HEK293 (cell line): ENCODE data around the gene RIPK1.
A peak's percentile ranks its signal among the peaks of the same experiment; 100 is the strongest.

Experiments used
- CTCF ChIA-PET: fragments of 350-600 bp; formaldehyde crosslinking; extraction: SDS; loops from one replicate; lab custom pipeline; 2021; ENCODE audit warnings: antibody characterized with exemption; lab: Yijun Ruan, JAX
- POLR2A ChIA-PET: fragments of 300-600 bp; formaldehyde crosslinking; extraction: SDS; loops from one replicate; lab custom pipeline; 2020; ENCODE audit warnings: antibody characterized with exemption, inconsistent platforms; lab: Yijun Ruan, JAX
- H3K27ac ChIP-seq: fragments of 200-500 bp; sonication (Bioruptor generic); 2 replicates; pipeline ENCODE4 v1.5.1; 2014; ENCODE audit warnings: low read depth, low read length, control low read depth, inconsistent platforms; ENCODE audit errors: extremely low read depth
- H3K36me3 ChIP-seq, 2 experiments: fragments of 200-500 bp in 1 of 2; sonication (Bioruptor generic) in 1 of 2; 1 replicate in 1 of 2; 2 replicates in 1 of 2; pipeline ENCODE4 v1.5.1; 2014 to 2017; ENCODE audit warnings: inconsistent platforms in 2 of 2, low read length in 2 of 2; ENCODE audit not compliant: control insufficient read depth in 2 of 2, insufficient read depth in 1 of 2
- H3K4me1 ChIP-seq: fragments of 200-500 bp; sonication (Bioruptor generic); 2 replicates; pipeline ENCODE4 v1.5.1; 2014; ENCODE audit warnings: mild to moderate bottlenecking, low read length, inconsistent platforms; ENCODE audit not compliant: control insufficient read depth, insufficient read depth
- H3K4me3 ChIP-seq: 2 replicates; pipeline ENCODE4 v1.5.1; 2011; ENCODE audit warnings: low read depth, mild to moderate bottlenecking, control low read depth, low read length, moderate library complexity
- H3K9me3 ChIP-seq: fragments of 200-500 bp; sonication (Bioruptor generic); 2 replicates; pipeline ENCODE4 v1.5.1; 2014; ENCODE audit warnings: low read depth, low read length, inconsistent platforms; ENCODE audit not compliant: control insufficient read depth, insufficient read depth
- CTCF ChIP-seq: fragments of 450-650 bp; formaldehyde crosslinking; IDR thresholded peaks from 2 replicates; pipeline ENCODE4 v1.5.1; 2016; ENCODE audit warnings: missing biosample characterization, missing genetic modification characterization
- KLF10 ChIP-seq: fragments of 450-650 bp; IDR thresholded peaks from 2 replicates; pipeline ENCODE4 v1.5.1; 2018; ENCODE audit warnings: missing biosample characterization, mild to moderate bottlenecking, missing genetic modification characterization
- OSR2 ChIP-seq: fragments of 450-650 bp; formaldehyde crosslinking; IDR thresholded peaks from 2 replicates; pipeline ENCODE4 v1.5.1; 2016; ENCODE audit warnings: missing biosample characterization, missing genetic modification characterization
- SP3 ChIP-seq: fragments of 450-650 bp; formaldehyde crosslinking; IDR thresholded peaks from 2 replicates; pipeline ENCODE4 v1.5.1; 2016; ENCODE audit warnings: missing biosample characterization, missing genetic modification characterization
- YY1 ChIP-seq: fragments of 450-650 bp; formaldehyde crosslinking; IDR thresholded peaks from 2 replicates; pipeline ENCODE4 v1.5.1; 2018; ENCODE audit warnings: missing biosample characterization, missing genetic modification characterization
- ZBTB1 ChIP-seq: fragments of 450-650 bp; formaldehyde crosslinking; IDR thresholded peaks from 2 replicates; pipeline ENCODE4 v1.5.1; 2016; ENCODE audit warnings: missing biosample characterization, missing genetic modification characterization
- ZBTB48 ChIP-seq: fragments of 450-650 bp; formaldehyde crosslinking; IDR thresholded peaks from 2 replicates; pipeline ENCODE4 v1.5.1; 2016; ENCODE audit warnings: missing biosample characterization, missing genetic modification characterization
- ZFP69B ChIP-seq: fragments of 450-650 bp; formaldehyde crosslinking; IDR thresholded peaks from 2 replicates; pipeline ENCODE4 v1.5.1; 2016; ENCODE audit warnings: missing biosample characterization, missing genetic modification characterization
- ZNF10 ChIP-seq: fragments of 450-650 bp; formaldehyde crosslinking; IDR thresholded peaks from 2 replicates; pipeline ENCODE4 v1.5.1; 2017; ENCODE audit warnings: missing biosample characterization, missing genetic modification characterization
- ZNF18 ChIP-seq: fragments of 450-650 bp; formaldehyde crosslinking; IDR thresholded peaks from 2 replicates; pipeline ENCODE4 v1.5.1; 2016; ENCODE audit warnings: missing biosample characterization, missing genetic modification characterization
- ZNF2 ChIP-seq: fragments of 450-650 bp; formaldehyde crosslinking; IDR thresholded peaks from 2 replicates; pipeline ENCODE4 v1.5.1; 2016; ENCODE audit warnings: missing biosample characterization, missing genetic modification characterization
- ZNF335 ChIP-seq: fragments of 450-650 bp; formaldehyde crosslinking; conservative IDR thresholded peaks from 2 replicates; pipeline ENCODE4 v1.5.1; 2016; ENCODE audit warnings: missing biosample characterization, missing genetic modification characterization
- ZNF404 ChIP-seq: fragments of 450-650 bp; formaldehyde crosslinking; IDR thresholded peaks from 2 replicates; pipeline ENCODE4 v1.5.1; 2017; ENCODE audit warnings: missing biosample characterization, missing genetic modification characterization
- ZNF48 ChIP-seq: fragments of 450-650 bp; formaldehyde crosslinking; IDR thresholded peaks from 2 replicates; pipeline ENCODE4 v1.5.1; 2016; ENCODE audit warnings: missing biosample characterization, missing genetic modification characterization
- ZNF600 ChIP-seq: fragments of 450-650 bp; formaldehyde crosslinking; IDR thresholded peaks from 2 replicates; pipeline ENCODE4 v1.5.1; 2016; ENCODE audit warnings: missing biosample characterization, missing genetic modification characterization
- ZNF623 ChIP-seq: fragments of 450-650 bp; formaldehyde crosslinking; IDR thresholded peaks from 2 replicates; pipeline ENCODE4 v1.5.1; 2016; ENCODE audit warnings: missing biosample characterization, missing genetic modification characterization
- ZNF658 ChIP-seq: fragments of 450-650 bp; formaldehyde crosslinking; IDR thresholded peaks from 2 replicates; pipeline ENCODE4; 2016; ENCODE audit warnings: missing biosample characterization, missing genetic modification characterization
- ZNF76 ChIP-seq: fragments of 450-650 bp; formaldehyde crosslinking; IDR thresholded peaks from 2 replicates; pipeline ENCODE4; 2016; ENCODE audit warnings: low read depth, missing biosample characterization, missing genetic modification characterization, borderline replicate concordance

The RIPK1 gene

GRCh38 chr6:3162565-3163247, 94.4 kb downstream of the RIPK1 start (continued):
- TF ChIP-seq ZBTB1 (tag by site-specific recombination) (no peak), KLF10 (tag by site-specific recombination) (peak; percentile 51; the same call in 1 of the 2 replicates), ZNF18 (0 out of 2 replicates have a peak, but pooled peaks have one; percentile 39), ZFP69B (tag by site-specific recombination) (peak; percentile 67), ZNF658 (tag by site-specific recombination) (no peak), ZNF2 (tag by site-specific recombination) (peak; percentile 78; the same call in 1 of the 2 replicates), ZNF623 (no peak), ZBTB48 (tag by site-specific recombination) (peak; percentile 74), OSR2 (tag by site-specific recombination) (peak; percentile 45; the same call in 1 of the 2 replicates)

- H3K4me3 ChIP-seq: peak overlapping the region; percentile 24
- no peaks in the 10 kb centered on the region for H3K36me3 ChIP-seq
- H3K27ac ChIP-seq: peak overlapping the region; percentile 25; the same call in 1 of the 2 replicates
- TF ChIP-seq ZNF48 (tag by site-specific recombination): no peak
- TF ChIP-seq ZNF600 (tag by site-specific recombination): peak; percentile 47; the same call in 1 of the 2 replicates
- peak; percentile 79 for TF ChIP-seq ZNF335 (tag by site-specific recombination)
- TF ChIP-seq ZNF10 (tag by site-specific recombination): no peak
- TF ChIP-seq CTCF (tag by site-specific recombination): no peak; the same call in 1 of the 2 replicates
- no peak for TF ChIP-seq ZNF404 (tag by site-specific recombination)
- TF ChIP-seq SP3 (tag by site-specific recombination): peak; percentile 11; the same call in 1 of the 2 replicates
- POLR2A ChIA-PET: interaction anchor here (0.8 to 2.5 kb wide), 14 partner anchors 9 to 96 kb away, joined by 3 to 23 read pairs (median 14); partner anchors contain the start of gene PSMG4
- H3K4me1 ChIP-seq: peaks cover 24% of the 10 kb centered on the region
- H3K9me3 ChIP-seq: no peaks in the 10 kb centered on the region
- CTCF ChIA-PET: interaction anchor here (1.3 to 1.6 kb wide), 5 partner anchors 9 to 88 kb away, joined by 3 to 12 read pairs (median 5); no protein-coding TSS in a partner anchor
Measured at GRCh38 chr6:3163248-3163594, 94.9 kb downstream of the RIPK1 start.

GRCh38 chr6:3164388-3164787, 96.1 kb downstream of the RIPK1 start:
- peaks cover 24% of the 10 kb centered on the region for H3K4me1 ChIP-seq
- peak; percentile 63; the same call in 1 of the 2 replicates for TF ChIP-seq ZNF2 (tag by site-specific recombination)
- TF ChIP-seq ZNF76: no peak
- no peak for TF ChIP-seq YY1
- TF ChIP-seq, all 188 proteins: peak for 1

More at GRCh38 chr6:3164388-3164787, 96.1 kb downstream of the RIPK1 start:
- no peaks in the 10 kb centered on the region for H3K36me3 ChIP-seq
- H3K27ac ChIP-seq: no peak overlapping the region
- CTCF ChIA-PET: interaction anchor here (0.7 to 2.3 kb wide), 2 partner anchors 56 to 87 kb away, joined by 3 to 11 read pairs; no protein-coding TSS in a partner anchor
- H3K9me3 ChIP-seq: no peaks in the 10 kb centered on the region
- H3K4me3 ChIP-seq: no peak overlapping the region
- POLR2A ChIA-PET: interaction anchor here (2.0 to 2.9 kb wide), 2 partner anchors 7 to 62 kb away, joined by 9 to 25 read pairs; partner anchors contain the start of gene TUBB2A
